ENCODE measurements around the gene NLRP14.

NLRP14 gene, protein sequence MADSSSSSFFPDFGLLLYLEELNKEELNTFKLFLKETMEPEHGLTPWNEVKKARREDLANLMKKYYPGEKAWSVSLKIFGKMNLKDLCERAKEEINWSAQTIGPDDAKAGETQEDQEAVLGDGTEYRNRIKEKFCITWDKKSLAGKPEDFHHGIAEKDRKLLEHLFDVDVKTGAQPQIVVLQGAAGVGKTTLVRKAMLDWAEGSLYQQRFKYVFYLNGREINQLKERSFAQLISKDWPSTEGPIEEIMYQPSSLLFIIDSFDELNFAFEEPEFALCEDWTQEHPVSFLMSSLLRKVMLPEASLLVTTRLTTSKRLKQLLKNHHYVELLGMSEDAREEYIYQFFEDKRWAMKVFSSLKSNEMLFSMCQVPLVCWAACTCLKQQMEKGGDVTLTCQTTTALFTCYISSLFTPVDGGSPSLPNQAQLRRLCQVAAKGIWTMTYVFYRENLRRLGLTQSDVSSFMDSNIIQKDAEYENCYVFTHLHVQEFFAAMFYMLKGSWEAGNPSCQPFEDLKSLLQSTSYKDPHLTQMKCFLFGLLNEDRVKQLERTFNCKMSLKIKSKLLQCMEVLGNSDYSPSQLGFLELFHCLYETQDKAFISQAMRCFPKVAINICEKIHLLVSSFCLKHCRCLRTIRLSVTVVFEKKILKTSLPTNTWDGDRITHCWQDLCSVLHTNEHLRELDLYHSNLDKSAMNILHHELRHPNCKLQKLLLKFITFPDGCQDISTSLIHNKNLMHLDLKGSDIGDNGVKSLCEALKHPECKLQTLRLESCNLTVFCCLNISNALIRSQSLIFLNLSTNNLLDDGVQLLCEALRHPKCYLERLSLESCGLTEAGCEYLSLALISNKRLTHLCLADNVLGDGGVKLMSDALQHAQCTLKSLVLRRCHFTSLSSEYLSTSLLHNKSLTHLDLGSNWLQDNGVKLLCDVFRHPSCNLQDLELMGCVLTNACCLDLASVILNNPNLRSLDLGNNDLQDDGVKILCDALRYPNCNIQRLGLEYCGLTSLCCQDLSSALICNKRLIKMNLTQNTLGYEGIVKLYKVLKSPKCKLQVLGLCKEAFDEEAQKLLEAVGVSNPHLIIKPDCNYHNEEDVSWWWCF

DNA sequence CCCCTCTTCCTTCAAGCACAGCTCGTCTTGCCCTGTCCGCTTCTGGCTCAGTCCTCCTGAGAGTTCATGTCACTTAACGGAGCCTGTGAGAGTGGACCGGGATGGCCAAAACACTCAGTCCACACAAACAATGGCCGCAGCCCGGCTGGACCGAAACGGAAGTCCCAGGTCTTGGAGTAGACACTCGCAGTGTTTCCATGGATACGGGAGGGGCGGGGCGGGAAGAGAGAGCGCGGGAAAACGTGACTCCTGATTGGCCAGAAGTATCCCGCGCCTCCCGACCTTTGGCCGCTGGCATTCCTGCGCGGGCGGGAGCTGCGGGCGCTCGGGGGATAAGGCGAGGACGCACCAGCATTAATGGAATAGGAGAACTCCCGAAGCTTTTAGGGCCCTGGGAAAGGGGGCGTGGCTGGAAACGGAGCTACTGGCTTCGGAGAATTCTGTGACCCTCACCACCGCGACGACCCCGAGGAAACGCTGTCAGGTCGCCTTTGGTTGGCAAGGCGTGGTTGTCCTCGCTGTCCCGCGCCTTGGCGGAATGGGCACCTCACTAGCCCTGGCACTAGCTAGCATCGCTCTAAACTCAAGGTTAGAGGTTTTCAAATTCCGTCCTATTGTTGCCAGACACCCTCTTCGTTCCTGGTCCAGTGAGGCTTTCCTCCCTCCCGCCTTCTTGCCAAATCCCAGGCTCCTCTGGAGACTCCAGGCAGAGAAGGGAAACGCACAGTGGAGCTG, at the start of gene NLRP14, which contains the start of gene ZNF214:
Gene NLRP14, plus strand, starts transcription at position 297 of the 735 bp plus-strand sequence. CDS start 18,108 bp downstream, outside the sequence.
Gene ZNF214, minus strand, starts transcription at position 164 of the 735 bp plus-strand sequence. CDS start 17,511 bp downstream, outside the sequence.
- DNase-seq, result peak; percentile 96

DNA sequence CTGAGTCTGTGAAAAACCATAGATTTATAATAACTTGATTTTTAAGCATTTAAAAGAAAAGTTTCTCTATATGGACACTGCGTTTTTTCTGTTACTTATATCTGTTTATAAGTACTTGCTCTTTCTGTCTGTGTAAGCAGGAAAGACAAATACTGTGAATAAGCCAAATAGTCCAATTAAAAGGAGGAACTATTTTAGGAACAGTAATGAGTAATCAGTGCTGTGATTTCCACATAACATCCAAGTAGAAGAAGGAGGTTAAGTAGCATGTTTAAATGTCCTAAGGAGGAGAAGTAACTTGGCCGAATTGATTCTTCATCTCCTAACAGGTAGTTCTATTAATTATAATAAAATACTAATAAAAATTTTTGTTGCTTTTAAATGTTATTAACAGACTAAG, 40.9 kb upstream of the NLRP14 start:
- DNase-seq, result no peak

DNA sequence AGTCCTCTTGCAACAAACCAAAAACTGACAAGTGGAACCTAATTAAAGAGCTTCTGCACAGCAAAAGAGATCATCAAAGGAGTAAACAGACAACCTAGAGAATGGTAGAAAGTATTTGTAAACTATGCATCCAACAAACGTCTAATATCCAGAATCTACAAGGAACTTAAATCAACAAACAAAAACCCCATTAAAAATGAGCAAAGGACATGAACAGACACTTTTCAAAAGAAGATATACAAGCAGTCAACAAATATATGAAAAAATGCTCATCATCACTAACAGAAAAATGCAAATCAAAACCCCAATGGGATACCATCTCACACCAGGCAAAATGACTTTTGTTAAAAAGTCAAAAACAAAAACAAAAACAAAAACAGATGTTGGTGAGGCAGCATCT, 33.8 kb upstream of the NLRP14 start:
- no peak for DNase-seq

DNA sequence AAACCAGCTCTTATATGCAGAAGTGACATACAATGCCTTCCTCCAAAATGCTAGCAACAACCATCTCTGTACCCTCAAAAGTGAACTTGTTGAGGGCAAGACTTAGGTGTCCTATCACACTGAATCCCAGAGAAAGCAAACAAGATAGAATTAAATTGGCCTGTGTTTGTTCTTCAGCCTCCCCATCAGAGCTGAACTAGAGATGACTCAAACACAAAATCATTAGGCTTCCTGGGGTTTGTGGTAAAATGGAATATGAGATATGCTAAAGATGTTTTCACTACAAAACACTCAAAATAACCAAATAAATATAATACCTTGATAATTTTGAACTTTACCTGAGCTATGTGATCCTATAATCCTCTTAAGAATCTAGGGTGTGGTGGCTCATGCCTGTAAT, 31.8 kb upstream of the NLRP14 start:
- no peak for DNase-seq

DNA sequence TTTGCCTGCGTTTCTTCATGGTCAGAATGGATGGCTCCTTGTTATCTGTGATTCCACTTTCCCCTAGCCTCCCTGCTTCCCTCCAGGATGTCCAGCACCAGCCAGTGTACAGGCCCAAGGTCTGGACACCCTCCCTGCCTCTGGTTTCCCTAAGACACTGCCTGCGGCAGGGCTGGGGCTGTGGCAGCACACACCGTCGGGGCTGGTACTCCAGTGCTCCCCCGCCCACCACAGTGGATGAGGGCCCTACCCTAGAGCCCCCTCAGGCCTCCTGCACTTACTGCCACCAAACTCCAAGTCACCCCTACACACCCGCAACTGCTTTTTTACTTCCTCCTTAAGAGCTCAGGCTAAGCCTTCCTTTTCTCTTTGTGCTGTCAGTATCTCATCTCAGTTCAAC, 29.1 kb upstream of the NLRP14 start:
- DNase-seq, result no peak

DNA sequence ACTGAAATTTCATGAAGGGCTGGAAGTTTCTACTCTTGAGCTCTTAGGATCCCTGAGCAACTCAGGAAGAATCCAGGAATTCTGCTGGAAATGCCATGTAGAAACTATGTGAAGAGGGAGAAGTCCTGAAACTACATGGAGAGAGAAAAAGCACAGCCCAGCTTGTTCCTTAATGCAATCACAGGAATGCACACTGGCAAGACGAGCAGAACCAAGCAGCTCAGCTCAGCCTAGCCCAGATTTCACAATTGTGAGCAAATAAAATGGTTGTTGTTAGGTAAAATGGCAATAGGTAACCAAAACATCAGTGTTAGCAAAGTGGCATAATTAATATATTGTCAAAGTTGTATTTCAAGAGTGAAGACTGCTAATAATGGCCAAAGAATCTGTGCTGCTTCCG, 28.3 kb upstream of the NLRP14 start:
- no peak for DNase-seq

DNA sequence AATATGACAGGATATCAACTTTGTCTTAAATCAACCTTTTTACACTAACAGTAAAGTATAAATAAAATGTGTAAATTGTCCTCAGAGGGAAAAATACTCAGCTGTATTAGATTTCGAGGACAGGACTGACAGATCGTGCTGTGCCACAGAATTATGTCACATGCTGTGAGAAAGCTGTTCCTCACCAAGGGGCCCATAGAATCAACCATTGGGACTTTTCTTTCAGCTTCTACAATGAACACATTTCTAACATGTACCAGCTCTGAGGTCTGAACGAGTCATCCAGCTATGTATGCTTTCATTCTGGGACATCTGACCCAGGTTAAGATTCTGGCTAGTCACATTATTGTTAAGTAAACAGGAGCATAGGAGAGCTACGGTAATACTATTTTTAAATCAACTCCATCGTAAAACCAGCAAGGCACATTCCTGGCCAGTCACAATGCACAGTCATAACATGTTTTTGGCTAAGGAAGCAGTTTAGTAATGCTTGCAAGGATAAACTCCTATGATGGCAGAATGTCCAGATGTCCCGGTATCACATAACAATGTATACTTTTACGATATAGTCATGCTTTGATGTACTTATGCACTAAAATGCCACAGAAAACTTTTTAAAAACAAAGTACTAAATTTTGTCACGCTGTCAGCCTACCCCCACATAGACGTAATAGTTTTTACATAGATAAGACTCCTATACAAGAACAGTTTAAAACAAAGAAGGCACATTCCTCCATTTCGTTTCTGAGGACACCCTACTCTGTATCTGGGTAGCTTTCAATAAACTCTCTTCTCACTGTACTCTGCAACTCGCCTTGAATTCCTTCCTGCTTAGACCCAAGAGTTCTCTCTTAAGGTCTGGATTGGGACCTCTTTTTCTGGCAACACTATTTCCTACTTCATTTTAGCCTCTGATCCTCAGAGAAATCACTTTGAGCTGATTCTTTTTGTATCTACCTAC, 27.5 kb upstream of the NLRP14 start:
- DNase-seq, result no peak

DNA sequence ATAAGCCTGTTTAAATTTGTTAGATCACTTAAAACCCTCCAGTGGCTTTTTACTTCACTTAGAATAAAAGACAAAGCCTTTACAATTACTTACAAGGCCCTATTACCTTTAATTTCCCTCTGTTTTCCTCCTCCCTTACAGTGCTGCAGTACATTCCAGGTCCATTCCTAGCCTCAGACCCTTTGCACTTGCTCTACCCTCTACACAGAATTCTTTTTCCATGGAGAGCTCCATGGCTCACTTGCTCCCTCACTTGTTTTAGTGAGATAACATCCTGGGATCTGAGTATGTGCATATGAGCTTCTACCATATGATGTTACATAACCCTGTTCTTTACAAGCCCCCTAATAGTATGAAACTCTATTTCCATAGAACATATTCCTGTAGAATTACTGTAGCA, 24.6 kb upstream of the NLRP14 start:
- DNase-seq, result no peak

DNA sequence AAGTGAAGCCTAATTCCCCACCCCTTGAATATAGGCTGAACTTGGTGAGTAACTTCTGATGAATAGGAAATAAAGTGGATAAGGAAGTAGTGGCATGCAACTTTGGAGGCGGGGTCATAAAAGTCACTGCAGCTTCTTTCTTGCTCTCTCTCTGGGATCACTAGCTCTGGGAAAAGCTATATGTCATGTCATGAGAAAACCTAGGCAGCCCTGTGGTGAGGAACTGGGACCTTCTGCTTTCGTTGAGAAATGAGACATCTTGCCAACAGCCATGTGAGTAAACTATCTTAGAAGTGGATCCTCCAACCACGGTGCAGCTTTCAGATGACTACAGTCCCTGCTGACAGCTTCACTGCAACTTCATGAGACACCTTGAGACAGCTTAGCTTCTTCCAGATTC, 15.8 kb upstream of the NLRP14 start:
- DNase-seq, result no peak

DNA sequence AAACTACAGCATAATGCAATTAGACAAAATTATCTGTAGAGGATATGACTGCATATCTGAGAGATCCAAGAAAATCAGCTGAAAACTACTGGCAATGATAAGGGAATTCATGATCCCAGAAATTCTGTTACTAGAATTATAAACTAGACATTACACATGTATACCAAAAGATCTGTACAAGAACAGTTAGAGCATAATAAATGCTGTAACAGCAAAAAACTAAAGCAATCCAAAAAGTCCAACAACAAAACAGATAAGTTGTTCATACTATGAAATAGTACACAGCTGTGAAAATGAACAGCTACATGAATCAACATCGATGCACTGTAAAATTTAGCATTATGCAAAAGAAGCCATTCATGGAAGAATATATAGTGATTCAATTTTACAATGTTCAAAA, 6.2 kb upstream of the NLRP14 start:
- no peak for DNase-seq

DNA sequence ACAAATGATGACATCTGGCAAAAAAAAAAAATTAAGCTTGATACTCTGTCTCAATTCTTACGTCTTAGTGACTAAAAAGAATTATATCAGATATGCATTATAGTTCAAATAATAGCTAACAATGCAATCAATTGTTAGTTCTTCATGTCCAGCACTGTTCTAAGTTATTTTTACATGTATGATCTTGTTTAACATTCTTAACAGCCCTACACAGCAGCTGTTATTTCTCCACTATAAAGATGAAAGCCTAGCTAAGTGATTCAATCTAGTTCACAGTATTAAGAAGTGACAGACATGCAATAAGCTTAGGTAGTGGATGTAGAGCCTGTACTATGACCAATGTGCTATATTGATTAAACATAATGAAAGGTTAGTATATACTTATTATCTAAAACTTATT, 4.3 kb upstream of the NLRP14 start:
- DNase-seq, result no peak

DNA sequence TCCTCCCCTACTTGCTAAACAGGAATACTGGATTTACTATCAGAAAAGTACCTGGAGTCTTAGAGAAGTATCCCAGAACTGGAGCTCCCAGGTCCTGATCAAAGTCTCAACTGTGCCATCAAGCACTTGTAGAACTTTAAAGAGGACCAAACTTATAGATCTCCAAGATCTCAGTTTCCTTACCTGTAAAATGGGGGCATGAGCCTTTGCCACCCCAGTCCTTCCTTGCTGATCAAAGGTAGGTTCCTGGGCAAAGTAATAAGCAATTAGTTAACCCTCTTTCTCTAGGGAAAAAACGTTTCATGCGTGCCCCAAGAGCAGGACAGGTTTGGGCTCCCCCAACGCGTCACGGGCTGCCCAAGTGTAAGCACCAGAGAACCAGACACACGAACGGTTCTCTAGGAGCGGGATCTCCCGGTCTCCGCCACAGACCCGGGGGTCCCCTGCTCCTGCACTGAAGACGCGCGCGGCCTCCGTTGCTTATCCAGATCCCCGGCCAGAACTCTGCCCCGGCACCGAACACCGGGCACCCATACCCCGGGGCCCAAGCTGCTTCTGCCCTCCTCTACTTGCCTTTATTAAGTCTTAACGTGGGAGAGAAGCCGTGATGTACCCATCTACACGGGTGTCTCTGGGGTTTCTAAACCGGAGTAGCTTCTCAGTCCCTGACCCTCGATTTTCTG, 638 bp upstream of the NLRP14 start:
- DNase-seq, result no peak

DNA sequence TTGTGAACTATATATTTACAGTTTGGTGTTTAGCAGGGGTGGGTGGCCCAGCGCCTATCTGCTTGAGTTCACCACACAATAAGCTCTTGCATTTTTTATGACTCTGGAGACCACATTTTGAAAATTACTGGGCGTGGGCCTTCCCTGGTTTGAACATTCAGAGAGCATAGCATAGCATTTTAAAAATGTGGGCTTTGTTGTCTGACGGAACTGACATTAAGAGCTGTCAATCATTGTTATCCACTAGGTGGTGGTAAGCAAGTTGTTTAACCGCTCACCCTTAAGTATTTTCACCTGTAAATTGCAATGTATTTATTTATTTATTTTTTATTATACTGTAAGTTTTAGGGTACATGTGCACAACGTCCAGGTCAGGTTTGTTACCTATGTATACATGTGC, 1.0 kb downstream of the NLRP14 start:
- peak; percentile 29 for DNase-seq

DNA sequence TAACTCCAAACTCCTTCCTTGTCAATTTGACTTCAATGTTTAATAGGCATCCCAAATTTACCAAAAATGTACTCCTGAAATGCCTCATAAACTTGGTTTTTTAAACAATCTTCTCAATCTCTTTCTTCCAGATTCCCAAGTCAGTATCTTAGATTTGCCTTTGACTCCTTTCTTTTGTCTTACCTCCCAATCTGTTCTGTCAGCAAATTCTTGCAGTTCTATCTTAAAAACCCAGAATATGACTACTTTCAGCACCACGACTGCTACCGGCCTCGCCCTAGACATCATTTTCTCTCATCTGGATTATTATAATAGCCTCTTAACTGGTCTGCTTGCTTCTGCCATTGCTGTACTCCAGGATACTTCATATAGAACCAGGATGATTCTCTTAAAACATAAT, 7.9 kb downstream of the NLRP14 start:
- no peak for DNase-seq

DNA sequence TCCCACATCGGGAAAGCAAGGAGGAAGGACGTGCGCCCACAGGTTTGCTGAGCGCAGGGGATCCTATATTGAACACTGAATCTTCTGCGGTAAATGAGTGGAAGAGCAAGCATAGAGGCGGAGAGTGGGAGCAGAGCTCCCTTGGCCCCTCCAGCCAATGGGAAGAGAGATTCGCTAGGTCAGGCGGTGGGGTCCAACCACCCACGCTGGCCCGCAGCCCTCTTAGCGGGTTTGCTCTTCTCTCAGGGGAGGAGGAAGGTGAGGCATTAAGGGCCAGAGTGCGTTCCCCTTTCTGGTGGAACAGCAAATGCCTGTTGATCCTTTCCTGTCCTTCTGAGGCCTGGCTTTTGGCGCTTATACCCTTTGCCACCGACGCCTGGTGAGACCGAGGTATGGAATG, 10.6 kb downstream of the NLRP14 start:
- DNase-seq, result no peak

DNA sequence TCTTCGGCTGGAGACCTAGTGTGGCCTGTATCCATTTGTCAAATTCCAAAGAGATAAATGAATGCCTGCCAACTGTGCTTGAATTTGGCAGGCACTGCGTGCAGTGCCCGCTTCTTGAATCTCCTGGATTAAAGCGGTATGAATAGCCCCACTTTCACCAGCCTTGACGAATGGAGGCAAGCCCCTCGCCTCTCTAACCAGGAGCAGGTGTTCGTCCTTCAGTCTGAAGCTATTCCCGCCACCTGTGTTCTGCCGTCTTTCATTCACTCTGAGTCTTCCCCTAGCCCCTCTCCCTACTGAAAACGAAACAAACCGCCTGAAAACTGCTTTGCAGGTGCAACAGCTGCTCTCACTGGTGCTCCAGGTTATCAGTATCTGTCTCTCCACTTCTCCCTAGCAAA, 11.2 kb downstream of the NLRP14 start:
- DNase-seq, result no peak

DNA sequence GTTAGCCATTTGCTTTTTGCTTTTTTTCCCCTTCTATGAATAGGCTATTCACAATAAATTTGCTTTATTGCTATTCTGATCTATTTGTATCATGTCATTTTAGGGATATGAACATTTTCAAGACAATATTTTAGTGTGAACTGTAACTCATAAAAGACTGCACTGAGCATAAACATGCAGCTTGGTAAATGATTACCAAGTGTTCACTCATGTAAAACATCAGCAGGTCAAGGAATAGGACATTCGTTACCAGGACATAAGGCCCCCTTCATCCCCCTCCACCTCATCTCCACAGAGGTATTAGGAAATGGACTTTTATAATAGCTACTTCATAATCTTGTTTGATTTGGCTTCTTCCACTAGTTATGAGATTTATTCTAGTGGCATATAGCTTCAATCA, 12.4 kb downstream of the NLRP14 start:
- no peak for DNase-seq

DNA sequence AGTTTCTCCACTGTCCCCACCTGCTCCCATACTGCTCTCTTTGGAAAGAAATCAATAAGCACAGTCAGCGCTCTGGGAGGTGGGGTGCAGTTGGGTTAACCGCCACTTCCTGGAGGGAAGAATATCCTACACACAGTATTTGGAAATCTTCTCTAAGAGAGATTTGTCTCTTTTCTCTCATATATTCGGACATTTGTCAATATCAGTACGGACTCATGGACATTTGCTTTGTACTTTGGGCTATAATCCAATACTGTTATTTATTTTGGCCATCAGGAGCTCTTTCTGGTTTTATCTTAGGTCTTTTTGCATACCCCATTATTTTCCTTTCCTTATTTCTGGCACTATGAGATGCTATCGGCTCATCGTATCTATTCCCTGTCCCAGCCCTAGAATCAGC, 13.7 kb downstream of the NLRP14 start:
- no peak for DNase-seq

DNA sequence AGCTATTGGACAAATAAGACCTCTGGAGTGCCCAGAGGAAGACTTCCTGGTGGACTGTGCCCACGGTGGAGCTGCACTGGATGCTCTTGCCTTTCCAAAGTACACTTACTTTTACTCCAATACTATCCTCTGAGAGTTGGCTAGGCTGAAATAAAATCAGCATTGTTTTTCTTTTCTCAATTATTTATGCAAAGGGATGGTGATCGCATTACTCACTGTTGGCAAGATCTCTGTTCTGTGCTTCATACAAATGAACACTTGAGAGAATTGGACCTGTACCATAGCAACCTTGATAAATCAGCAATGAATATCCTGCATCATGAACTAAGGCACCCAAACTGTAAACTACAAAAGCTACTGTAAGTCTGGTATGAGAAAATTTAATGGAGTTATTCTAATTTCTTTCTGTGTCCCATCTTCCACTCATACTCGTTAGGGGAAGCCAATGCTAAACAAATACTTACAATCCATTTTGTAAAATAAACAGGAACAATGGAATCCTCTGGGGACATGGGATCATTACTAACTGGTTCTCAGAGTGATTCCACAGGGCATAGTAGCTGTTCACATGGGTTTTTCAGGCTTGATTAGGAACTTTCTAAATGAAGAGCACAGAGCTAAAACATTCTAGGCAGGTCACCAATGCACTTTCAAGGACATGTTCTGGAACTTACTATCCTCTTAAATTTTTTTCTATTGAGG, 26.3 kb downstream of the NLRP14 start:
- DNase-seq, result no peak

DNA sequence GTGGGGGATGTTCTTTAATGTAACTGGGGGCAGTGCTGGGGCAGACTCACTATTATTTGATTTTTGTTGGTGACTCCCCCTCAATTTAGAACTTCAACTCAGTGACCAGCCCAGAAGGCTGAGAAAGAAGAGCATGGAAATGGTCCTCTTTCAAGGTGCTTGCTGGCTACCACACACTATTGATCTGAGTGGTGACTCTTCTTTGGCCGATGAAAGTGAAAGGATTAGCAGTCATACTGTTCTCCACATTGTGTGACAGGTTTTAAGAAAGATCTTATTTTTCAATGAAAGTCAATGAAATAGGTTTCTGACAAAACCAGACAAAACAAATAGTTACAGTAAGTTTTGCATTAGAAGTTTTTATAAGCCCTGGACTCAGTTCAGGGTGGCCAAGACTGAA, 29.9 kb downstream of the NLRP14 start:
- no peak for DNase-seq
